Testis (tissue), 3 donors: ENCODE measurements around the gene TJP1. TPM values are rescaled to one million over a fixed set of nuclear protein-coding genes. Genes with fewer than 3 reads are reported as not detected.
A peak's percentile ranks its signal among the peaks of the same experiment; 100 is the strongest.
"Not testable (repeated sequence)": the region's sequence is repeated elsewhere in the genome, so short reads cannot be mapped to it uniquely, and the experiment has no call there.

Experiments
- DNase-seq: peaks from one replicate; pipeline ENCODE4 v3.0.0-alpha.2; 2019
- H3K27ac ChIP-seq, 2 donors: fragments of 200-600 bp; sonication (generic); one replicate each; pipeline ENCODE4 v1.5.1; 2019
- H3K27me3 ChIP-seq: fragments of 200-600 bp; sonication (generic); one replicate; pipeline ENCODE4 v1.5.1; 2019
- H3K36me3 ChIP-seq: fragments of 200-600 bp; sonication (generic); one replicate; pipeline ENCODE4 v1.5.1; 2017; ENCODE audit warnings: low read depth; ENCODE audit errors: missing control alignments
- H3K4me1 ChIP-seq: fragments of 200-600 bp; sonication (generic); one replicate; pipeline ENCODE4 v1.5.1; 2019
- H3K4me3 ChIP-seq, 2 donors: fragments of 200-600 bp; sonication (generic); one replicate each; pipeline ENCODE4 v1.5.1; 2017 to 2019
- H3K9me3 ChIP-seq: fragments of 200-600 bp; sonication (generic); one replicate; pipeline ENCODE4 v1.5.1; 2017
- CTCF ChIP-seq, 3 experiments: fragments of 450-650 bp in 2 of 3; fragments of 200-600 bp in 1 of 3; sonication (generic) in 1 of 3; IDR thresholded peaks; one replicate each; pipeline ENCODE4 v1.5.1; 2016 to 2019; ENCODE audit warnings: antibody characterized with exemption in 3 of 3, mild to moderate bottlenecking in 2 of 3, moderate library complexity in 1 of 3
- POLR2A ChIP-seq: fragments of 450-650 bp; IDR thresholded peaks from one replicate; pipeline ENCODE4 v1.6.1; 2017; ENCODE audit warnings: antibody characterized with exemption, mild to moderate bottlenecking, moderate library complexity
- WGBS, 2 donors: methylation state at CpG; one replicate each; pipeline ENCODE4 v1.1.5; 2018; 5-methylcytosine and 5-hydroxymethylcytosine counted together
- intact Hi-C: fragments of 100-400 bp; cut with DNase I; formaldehyde crosslinking; loops from one replicate; pipeline ENCODE4 v1.15.1; 2023; ENCODE audit warnings: low total_unique reads
- polyA plus RNA-seq: library from polyadenylated mRNA; stranded (reverse); fragments of 350-450 nt; fragmentation: Illumina TruSeq; extraction: RNeasy Lipid Tissue Mini Kit (QIAGEN cat#74804); gene quantifications from one replicate; pipeline ENCODE4 v1.2.3, GENCODE V29; 2014; ENCODE audit warnings: low read depth, low replicate concordance; ENCODE audit not compliant: insufficient read depth
- total RNA-seq, 2 donors: library from RNA; depleted of rRNA; stranded (reverse); fragments of >200 nt; gene quantifications; one replicate each; pipeline ENCODE4 v1.2.3, GENCODE V29; 2016

Gene TJP1
- total and polyA plus RNA-seq, 3 donors from 2014 or later = 102 to 315 (median 255) TPM

- 37 to 40% methylated on average over 5 of the region's 5 CpGs for WGBS, 2 donors
- intact Hi-C loops = no loop called here
- TF ChIP-seq POLR2A (no peak), CTCF (IDR thresholded peaks at IDR 0.05) (no peak)
- no peak overlapping the region for H3K4me3 ChIP-seq
- DNase-seq = no peak
- no peaks in the 10 kb centered on the region for H3K27me3 ChIP-seq
- no peaks in the 10 kb centered on the region for H3K36me3 ChIP-seq
- H3K27ac ChIP-seq = no peak overlapping the region
- no peaks in the 10 kb centered on the region for H3K9me3 ChIP-seq
- H3K4me1 ChIP-seq = peaks cover 5% of the 10 kb centered on the region
Observed at GRCh38 chr15:29756358-29757267, 65.7 kb downstream of the TJP1 start.

GRCh38 chr15:29754009-29754408, 68.3 kb downstream of the TJP1 start:
- H3K4me3 ChIP-seq, H3K36me3 ChIP-seq, intact Hi-C loops, H3K4me1 ChIP-seq, H3K27me3 ChIP-seq, H3K27ac ChIP-seq, DNase-seq, H3K9me3 ChIP-seq: not testable (repeated sequence)
- WGBS, 2 donors = 86 to 96% methylated on average over 2 of the region's 2 CpGs

- intact Hi-C loops = no loop called here
- no peak overlapping the region for H3K4me3 ChIP-seq
- DNase-seq = no peak
- peaks cover 5% of the 10 kb centered on the region for H3K4me1 ChIP-seq
- 92 to 97% methylated on average over 7 of the region's 7 CpGs for WGBS, 2 donors
- TF ChIP-seq POLR2A (no peak), CTCF (IDR thresholded peaks at IDR 0.05) (no peak)
- H3K9me3 ChIP-seq = no peaks in the 10 kb centered on the region
- no peaks in the 10 kb centered on the region for H3K27me3 ChIP-seq
- no peaks in the 10 kb centered on the region for H3K36me3 ChIP-seq
- no peak overlapping the region for H3K27ac ChIP-seq
Observed at GRCh38 chr15:29753506-29753905, 68.8 kb downstream of the TJP1 start.

DNA sequence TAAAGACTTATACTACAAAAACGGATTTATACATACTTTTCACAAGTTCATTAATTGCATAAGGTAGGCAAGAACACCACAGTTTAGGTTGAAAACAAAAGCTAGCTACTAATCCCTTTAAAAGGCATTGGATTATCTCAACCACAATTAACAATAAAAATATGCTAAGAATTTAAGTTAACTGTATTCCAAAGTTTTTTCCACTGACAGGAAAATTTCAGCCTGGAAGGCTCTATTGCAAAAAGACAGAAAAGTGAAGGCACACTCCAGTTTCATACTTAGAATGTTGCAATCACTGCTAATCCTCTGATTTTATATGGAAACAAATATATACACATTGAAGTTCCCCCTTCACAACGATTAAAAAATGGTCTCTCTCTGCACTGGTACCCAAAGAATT, 71.5 kb downstream of the TJP1 start:
- H3K4me3 ChIP-seq = no peak overlapping the region
- H3K36me3 ChIP-seq = no peaks in the 10 kb centered on the region
- H3K9me3 ChIP-seq = no peaks in the 10 kb centered on the region
- no peaks in the 10 kb centered on the region for H3K27me3 ChIP-seq
- peak overlapping the region in 1 of 2 donors; percentile 3 for H3K27ac ChIP-seq
- intact Hi-C loops = no loop called here
- 65 to 66% methylated on average over 2 of the region's 2 CpGs for WGBS, 2 donors
- no peak for DNase-seq
- H3K4me1 ChIP-seq = no peaks in the 10 kb centered on the region
- no peak for TF ChIP-seq CTCF (IDR thresholded peaks at IDR 0.05)
- TF ChIP-seq POLR2A = no peak

DNA sequence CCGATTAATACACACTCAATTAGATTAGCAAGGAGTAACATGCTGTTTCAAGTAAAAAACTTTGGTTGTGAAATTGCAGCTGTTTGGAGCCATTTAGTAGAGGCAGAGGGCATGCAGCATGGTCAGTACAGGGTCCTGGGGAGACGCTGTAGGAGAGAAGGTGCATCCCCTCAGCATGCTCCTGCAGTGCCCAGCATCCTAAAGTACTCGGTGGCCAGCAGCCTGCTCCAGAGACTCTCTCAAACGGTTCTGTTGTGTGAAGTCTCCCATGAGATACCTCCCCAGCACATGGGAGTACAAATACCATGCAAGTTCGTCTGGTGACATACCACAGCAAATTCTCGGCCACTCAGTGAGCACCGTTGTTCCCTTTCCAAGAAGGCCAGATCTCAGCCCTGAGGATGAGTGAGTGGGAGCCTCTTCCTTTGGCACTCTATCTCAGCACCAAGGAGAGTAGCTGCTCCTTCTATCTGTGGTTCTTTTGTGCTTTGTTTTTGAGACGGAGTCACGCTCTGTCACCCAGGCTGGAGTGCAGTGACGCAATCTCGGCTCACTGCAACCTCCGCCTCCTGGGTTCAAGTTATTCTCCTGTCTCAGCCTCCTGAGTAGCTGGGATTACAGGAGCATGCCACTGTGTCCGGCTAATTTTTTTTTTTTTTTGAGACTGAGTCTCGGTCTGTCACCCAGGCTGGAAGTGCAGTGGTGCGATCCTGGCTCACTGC, 72.7 kb downstream of the TJP1 start:
- peak overlapping the region; percentile 2 to 28 for H3K27ac ChIP-seq
- no peak overlapping the region for H3K4me3 ChIP-seq
- H3K27me3 ChIP-seq = no peaks in the 10 kb centered on the region
- H3K9me3 ChIP-seq = no peaks in the 10 kb centered on the region
- no peaks in the 10 kb centered on the region for H3K36me3 ChIP-seq
- no peak for TF ChIP-seq POLR2A
- no peak for TF ChIP-seq CTCF (IDR thresholded peaks at IDR 0.05)
- intact Hi-C loops = no loop called here
- WGBS, 2 donors = 63 to 68% methylated on average over 15 of the region's 15 CpGs
- DNase-seq = peak; percentile 86
- H3K4me1 ChIP-seq = no peaks in the 10 kb centered on the region
